Neural cell (in vitro differentiated cells): ENCODE results near the gene TRIM2. TPM values are rescaled to one million over a fixed set of nuclear protein-coding genes. Genes with fewer than 3 reads are reported as not detected.

ENCODE experiments used
- H2AFZ ChIP-seq: fragments of 200-600, 300-800 bp; sonication (generic), shearing (Covaris generic); 2 replicates; pipeline ENCODE4 v1.6.0; 2014; ENCODE audit warnings: low read depth, mild to moderate bottlenecking, antibody characterized with exemption, low read length, moderate library complexity
- H3F3A ChIP-seq: fragments of 200-600 bp; shearing (Covaris generic); 2 replicates; pipeline ENCODE4 v1.6.1; 2016; ENCODE audit warnings: mild to moderate bottlenecking, moderate library complexity, mixed read lengths, antibody characterized with exemption, low read length; ENCODE audit not compliant: insufficient read depth, poor library complexity, severe bottlenecking
- H3K27ac ChIP-seq: fragments of 200-600, 300-800 bp; sonication (generic), shearing (Covaris generic); 2 replicates; pipeline ENCODE4 v1.5.1; 2014; ENCODE audit warnings: mild to moderate bottlenecking, low read length, moderate library complexity
- H3K27me3 ChIP-seq: fragments of 300-800, 200-600 bp; sonication (generic), shearing (Covaris generic); 2 replicates; pipeline ENCODE4 v1.6.0; 2014; ENCODE audit warnings: mild to moderate bottlenecking, low read depth, low read length, moderate library complexity; ENCODE audit not compliant: insufficient read depth
- H3K36me3 ChIP-seq: fragments of 300-800, 200-600 bp; sonication (generic), shearing (Covaris generic); 2 replicates; pipeline ENCODE4 v1.5.1; 2014; ENCODE audit warnings: mild to moderate bottlenecking, antibody characterized with exemption, low read length, moderate library complexity; ENCODE audit not compliant: insufficient read depth
- H3K4me2 ChIP-seq: fragments of 300-800, 200-600 bp; sonication (generic), shearing (Covaris generic); 2 replicates; pipeline ENCODE4 v1.6.0; 2014; ENCODE audit warnings: mild to moderate bottlenecking, low read length
- H3K4me3 ChIP-seq: fragments of 300-800, 200-600 bp; sonication (generic), shearing (Covaris generic); 2 replicates; pipeline ENCODE4 v1.5.1; 2014; ENCODE audit warnings: mild to moderate bottlenecking, low read length, moderate library complexity
- H3K79me2 ChIP-seq: fragments of 200-600 bp; shearing (Covaris generic); replicated peaks from 2 replicates; pipeline ENCODE4 v1.6.0; 2014; ENCODE audit warnings: mild to moderate bottlenecking, low read length, moderate library complexity; ENCODE audit not compliant: insufficient read depth
- H3K9ac ChIP-seq: fragments of 300-800, 200-600 bp; sonication (generic), shearing (Covaris generic); 2 replicates; pipeline ENCODE4 v1.6.1; 2016; ENCODE audit warnings: mild to moderate bottlenecking, low read length, mixed read lengths
- H3K9me2 ChIP-seq: fragments of 200-600 bp; shearing (Covaris generic); 2 replicates; pipeline ENCODE4 v1.6.1; 2016; ENCODE audit warnings: mild to moderate bottlenecking, low read length, mixed read lengths; ENCODE audit not compliant: insufficient read depth
- H3K9me3 ChIP-seq: fragments of 200-600, 300-800 bp; sonication (generic), shearing (Covaris generic); 2 replicates; pipeline ENCODE4 v1.6.1; 2016; ENCODE audit warnings: mild to moderate bottlenecking, mixed run types, low read length, moderate library complexity, mixed read lengths
- H4K20me1 ChIP-seq: fragments of 200-600 bp; shearing (Covaris generic); 2 replicates; pipeline ENCODE4 v1.6.1; 2016; ENCODE audit warnings: mild to moderate bottlenecking, mixed run types; ENCODE audit not compliant: insufficient read depth
- EP300 ChIP-seq: fragments of 450-650 bp; conservative IDR thresholded peaks from 2 replicates; pipeline ENCODE4 v1.6.1; 2014; ENCODE audit warnings: antibody characterized with exemption, mild to moderate bottlenecking, moderate library complexity; ENCODE audit not compliant: poor library complexity, severe bottlenecking
- EZH2 ChIP-seq: fragments of 200-600, 300-800 bp; shearing (Covaris generic), sonication (generic); IDR thresholded peaks from 2 replicates; pipeline ENCODE4 v1.6.1; 2014; ENCODE audit warnings: antibody characterized with exemption, low read length, borderline replicate concordance, mild to moderate bottlenecking; ENCODE audit not compliant: insufficient read depth, poor library complexity, severe bottlenecking
- MXI1 ChIP-seq: fragments of 450-650 bp; conservative IDR thresholded peaks from 2 replicates; pipeline ENCODE4 v1.6.1; 2014; ENCODE audit warnings: antibody characterized with exemption, mild to moderate bottlenecking; ENCODE audit not compliant: poor library complexity, severe bottlenecking
- POLR2AphosphoS5 ChIP-seq: IDR thresholded peaks from 2 replicates; pipeline ENCODE4 v1.6.1; 2012
- RAD21 ChIP-seq: fragments of 450-650 bp; conservative IDR thresholded peaks from 2 replicates; pipeline ENCODE4 v1.6.1; 2014; ENCODE audit warnings: antibody characterized with exemption, mild to moderate bottlenecking, moderate library complexity
- SMC3 ChIP-seq: fragments of 450-650 bp; conservative IDR thresholded peaks from 2 replicates; pipeline ENCODE4 v1.6.1; 2014; ENCODE audit warnings: antibody characterized with exemption, mild to moderate bottlenecking, moderate library complexity; ENCODE audit not compliant: poor library complexity
- TAF1 ChIP-seq: IDR thresholded peaks from 2 replicates; pipeline ENCODE4 v1.6.1; 2012; ENCODE audit warnings: low read depth
- polyA plus RNA-seq: library from polyadenylated mRNA; depleted of rRNA; stranded (reverse); fragments of >200 nt; gene quantifications from 2 replicates; pipeline ENCODE4 v1.2.3, GENCODE V29; 2014
- TF ChIP-seq, protein P1 (sequence below): fragments of 450-650 bp; IDR thresholded peaks from 2 replicates; pipeline ENCODE4 v1.5.1; 2014; ENCODE audit warnings: antibody characterized with exemption, mild to moderate bottlenecking, moderate library complexity; ENCODE audit not compliant: poor library complexity, severe bottlenecking
- TF ChIP-seq, protein P2 (sequence below): IDR thresholded peaks from 2 replicates; pipeline ENCODE4 v1.6.1; 2012; ENCODE audit warnings: borderline replicate concordance

Gene TRIM2
- polyA plus RNA-seq, 1 donor from 2014 or later, result 261 TPM

- no peaks in the 10 kb centered on the region for H4K20me1 ChIP-seq
- TF ChIP-seq, protein P1, sequence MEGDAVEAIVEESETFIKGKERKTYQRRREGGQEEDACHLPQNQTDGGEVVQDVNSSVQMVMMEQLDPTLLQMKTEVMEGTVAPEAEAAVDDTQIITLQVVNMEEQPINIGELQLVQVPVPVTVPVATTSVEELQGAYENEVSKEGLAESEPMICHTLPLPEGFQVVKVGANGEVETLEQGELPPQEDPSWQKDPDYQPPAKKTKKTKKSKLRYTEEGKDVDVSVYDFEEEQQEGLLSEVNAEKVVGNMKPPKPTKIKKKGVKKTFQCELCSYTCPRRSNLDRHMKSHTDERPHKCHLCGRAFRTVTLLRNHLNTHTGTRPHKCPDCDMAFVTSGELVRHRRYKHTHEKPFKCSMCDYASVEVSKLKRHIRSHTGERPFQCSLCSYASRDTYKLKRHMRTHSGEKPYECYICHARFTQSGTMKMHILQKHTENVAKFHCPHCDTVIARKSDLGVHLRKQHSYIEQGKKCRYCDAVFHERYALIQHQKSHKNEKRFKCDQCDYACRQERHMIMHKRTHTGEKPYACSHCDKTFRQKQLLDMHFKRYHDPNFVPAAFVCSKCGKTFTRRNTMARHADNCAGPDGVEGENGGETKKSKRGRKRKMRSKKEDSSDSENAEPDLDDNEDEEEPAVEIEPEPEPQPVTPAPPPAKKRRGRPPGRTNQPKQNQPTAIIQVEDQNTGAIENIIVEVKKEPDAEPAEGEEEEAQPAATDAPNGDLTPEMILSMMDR, result no peak
- no peak for TF ChIP-seq EP300
- TF ChIP-seq RAD21, result no peak
- TF ChIP-seq MXI1, result no peak
- no peak for TF ChIP-seq EZH2
- TF ChIP-seq TAF1, result no peak
- TF ChIP-seq POLR2AphosphoS5, result no peak
- TF ChIP-seq, protein P2, sequence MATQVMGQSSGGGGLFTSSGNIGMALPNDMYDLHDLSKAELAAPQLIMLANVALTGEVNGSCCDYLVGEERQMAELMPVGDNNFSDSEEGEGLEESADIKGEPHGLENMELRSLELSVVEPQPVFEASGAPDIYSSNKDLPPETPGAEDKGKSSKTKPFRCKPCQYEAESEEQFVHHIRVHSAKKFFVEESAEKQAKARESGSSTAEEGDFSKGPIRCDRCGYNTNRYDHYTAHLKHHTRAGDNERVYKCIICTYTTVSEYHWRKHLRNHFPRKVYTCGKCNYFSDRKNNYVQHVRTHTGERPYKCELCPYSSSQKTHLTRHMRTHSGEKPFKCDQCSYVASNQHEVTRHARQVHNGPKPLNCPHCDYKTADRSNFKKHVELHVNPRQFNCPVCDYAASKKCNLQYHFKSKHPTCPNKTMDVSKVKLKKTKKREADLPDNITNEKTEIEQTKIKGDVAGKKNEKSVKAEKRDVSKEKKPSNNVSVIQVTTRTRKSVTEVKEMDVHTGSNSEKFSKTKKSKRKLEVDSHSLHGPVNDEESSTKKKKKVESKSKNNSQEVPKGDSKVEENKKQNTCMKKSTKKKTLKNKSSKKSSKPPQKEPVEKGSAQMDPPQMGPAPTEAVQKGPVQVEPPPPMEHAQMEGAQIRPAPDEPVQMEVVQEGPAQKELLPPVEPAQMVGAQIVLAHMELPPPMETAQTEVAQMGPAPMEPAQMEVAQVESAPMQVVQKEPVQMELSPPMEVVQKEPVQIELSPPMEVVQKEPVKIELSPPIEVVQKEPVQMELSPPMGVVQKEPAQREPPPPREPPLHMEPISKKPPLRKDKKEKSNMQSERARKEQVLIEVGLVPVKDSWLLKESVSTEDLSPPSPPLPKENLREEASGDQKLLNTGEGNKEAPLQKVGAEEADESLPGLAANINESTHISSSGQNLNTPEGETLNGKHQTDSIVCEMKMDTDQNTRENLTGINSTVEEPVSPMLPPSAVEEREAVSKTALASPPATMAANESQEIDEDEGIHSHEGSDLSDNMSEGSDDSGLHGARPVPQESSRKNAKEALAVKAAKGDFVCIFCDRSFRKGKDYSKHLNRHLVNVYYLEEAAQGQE, result no peak
- no peak for TF ChIP-seq SMC3
- H2AFZ ChIP-seq, result no peak overlapping the region
- no peak overlapping the region for H3K27ac ChIP-seq
- no peak overlapping the region for H3K4me3 ChIP-seq
- H3K79me2 ChIP-seq, result peaks cover 9% of the 10 kb centered on the region
- H3F3A ChIP-seq, result no peaks in the 10 kb centered on the region
- no peaks in the 10 kb centered on the region for H3K36me3 ChIP-seq
- H3K9me3 ChIP-seq, result no peaks in the 10 kb centered on the region
- no peak overlapping the region for H3K4me2 ChIP-seq
- no peak overlapping the region for H3K9ac ChIP-seq
- no peaks in the 10 kb centered on the region for H3K9me2 ChIP-seq
- no peaks in the 10 kb centered on the region for H3K27me3 ChIP-seq
Observed at GRCh38 chr4:153349206-153349805, 145.1 kb downstream of the TRIM2 start.

DNA sequence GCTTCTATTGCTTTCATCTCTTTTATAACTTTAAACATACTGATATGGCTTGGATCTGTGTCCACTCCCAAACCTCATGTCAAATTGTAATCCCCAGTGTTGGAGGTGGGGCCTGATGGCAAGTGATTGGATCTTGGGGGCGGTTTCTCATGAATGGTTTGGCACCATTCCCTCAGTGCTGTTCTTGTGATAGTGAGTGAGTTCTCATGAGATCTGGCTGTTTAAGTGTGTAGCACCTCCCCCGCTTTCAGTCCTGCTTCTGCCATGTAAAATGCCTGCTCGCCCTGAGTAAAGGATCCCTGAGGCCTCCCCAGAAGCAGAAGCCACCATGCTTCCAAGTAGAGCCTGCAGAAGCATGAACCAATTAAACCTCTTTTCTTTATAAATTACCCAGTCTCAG is 157.9 kb downstream of the TRIM2 start:
- Histone ChIP-seq H3K9me2 (no peaks in the 10 kb centered on the region), H3K9me3 (no peaks in the 10 kb centered on the region), H3K9ac (no peak overlapping the region), H4K20me1 (no peaks in the 10 kb centered on the region), H2AFZ (no peak overlapping the region), H3K79me2 (no peaks in the 10 kb centered on the region), H3K36me3 (no peaks in the 10 kb centered on the region), H3K4me2 (no peak overlapping the region), H3K27ac (no peak overlapping the region), H3K27me3 (no peaks in the 10 kb centered on the region), H3K4me3 (no peak overlapping the region), H3F3A (no peaks in the 10 kb centered on the region)
- TF ChIP-seq MXI1 (no peak), SMC3 (no peak), TAF1 (no peak), EZH2 (no peak), EP300 (no peak), POLR2AphosphoS5 (no peak), RAD21 (no peak)
- TF ChIP-seq, protein P2, result no peak
- TF ChIP-seq, protein P1, result no peak
